HUES64 (cell line): ENCODE measurements around the gene DCUN1D2.

Experiments
- H3K27ac ChIP-seq: 2 replicates; pipeline ENCODE4 v1.7.0; 2013; ENCODE audit warnings: low read depth, low read length, inconsistent platforms
- H3K27me3 ChIP-seq: 2 replicates; pipeline ENCODE4 v1.6.1; 2013; ENCODE audit warnings: mild to moderate bottlenecking, low read length; ENCODE audit not compliant: insufficient read depth
- H3K36me3 ChIP-seq: 2 replicates; pipeline ENCODE4 v1.6.1; 2013; ENCODE audit warnings: mild to moderate bottlenecking, low read length; ENCODE audit not compliant: insufficient read depth
- H3K4me1 ChIP-seq: 2 replicates; pipeline ENCODE4 v1.6.1; 2013; ENCODE audit warnings: mild to moderate bottlenecking, low read length, moderate library complexity; ENCODE audit not compliant: insufficient read depth
- H3K4me3 ChIP-seq: 2 replicates; pipeline ENCODE4 v1.5.1; 2013; ENCODE audit warnings: mild to moderate bottlenecking, low read length, moderate library complexity
- H3K9ac ChIP-seq: 2 replicates; pipeline ENCODE4 v1.6.1; 2013; ENCODE audit warnings: mild to moderate bottlenecking, low read depth, low read length
- H3K9me3 ChIP-seq: 2 replicates; pipeline ENCODE4 v1.6.1; 2013; ENCODE audit warnings: low read depth, low read length; ENCODE audit not compliant: insufficient read depth
- WGBS: fragments of 150-250, 120-280 bp; methylation state at CpG from one replicate; pipeline ENCODE4 v1.1.7; 2013; ENCODE audit warnings: missing lambda C conversion rate; 5-methylcytosine and 5-hydroxymethylcytosine counted together

Gene DCUN1D2

GRCh38 chr13:113514847-113515246 lies 24.3 kb upstream of the DCUN1D2 start:
- Histone ChIP-seq H3K9me3 (no peaks in the 10 kb centered on the region), H3K36me3 (peaks cover 54% of the 10 kb centered on the region), H3K27ac (no peak overlapping the region), H3K4me3 (no peak overlapping the region), H3K4me1 (no peaks in the 10 kb centered on the region), H3K9ac (no peak overlapping the region), H3K27me3 (no peaks in the 10 kb centered on the region)
- WGBS: 95% methylated on average over 5 of the region's 5 CpGs

- H3K4me3 ChIP-seq: no peak overlapping the region
- H3K27me3 ChIP-seq: no peaks in the 10 kb centered on the region
- no peaks in the 10 kb centered on the region for H3K9me3 ChIP-seq
- H3K36me3 ChIP-seq: peaks cover 52% of the 10 kb centered on the region
- no peak overlapping the region for H3K9ac ChIP-seq
- H3K4me1 ChIP-seq: no peaks in the 10 kb centered on the region
- H3K27ac ChIP-seq: no peak overlapping the region
- WGBS: 97% methylated on average over 6 of the region's 8 CpGs
Observed at GRCh38 chr13:113513761-113514160, 23.2 kb upstream of the DCUN1D2 start.

DNA sequence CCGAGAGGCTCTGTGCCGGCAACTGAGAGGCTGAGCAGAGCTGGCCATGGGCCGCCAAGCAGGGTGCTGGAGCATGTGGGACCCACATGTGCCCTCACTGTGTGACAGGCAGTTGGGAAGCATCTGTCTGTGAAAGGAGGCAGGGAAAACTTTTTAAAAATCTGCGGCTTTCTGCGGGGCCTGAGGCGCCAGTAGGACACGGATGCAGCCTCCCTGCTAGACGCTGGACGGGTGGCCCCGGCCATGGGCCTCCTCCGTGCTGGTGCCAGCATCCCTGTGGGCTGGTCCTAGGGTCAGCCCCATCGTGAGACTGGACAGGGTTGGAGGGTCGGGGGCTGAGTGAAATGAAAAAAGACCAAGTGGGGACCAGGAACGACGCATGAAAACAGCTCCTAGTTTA lies 20.9 kb upstream of the DCUN1D2 start:
- Histone ChIP-seq H3K27ac (no peak overlapping the region), H3K4me3 (no peak overlapping the region), H3K4me1 (no peaks in the 10 kb centered on the region), H3K9ac (no peak overlapping the region), H3K27me3 (no peaks in the 10 kb centered on the region), H3K36me3 (peaks cover 52% of the 10 kb centered on the region), H3K9me3 (no peaks in the 10 kb centered on the region)
- 96% methylated on average over 15 of the region's 15 CpGs for WGBS

DNA sequence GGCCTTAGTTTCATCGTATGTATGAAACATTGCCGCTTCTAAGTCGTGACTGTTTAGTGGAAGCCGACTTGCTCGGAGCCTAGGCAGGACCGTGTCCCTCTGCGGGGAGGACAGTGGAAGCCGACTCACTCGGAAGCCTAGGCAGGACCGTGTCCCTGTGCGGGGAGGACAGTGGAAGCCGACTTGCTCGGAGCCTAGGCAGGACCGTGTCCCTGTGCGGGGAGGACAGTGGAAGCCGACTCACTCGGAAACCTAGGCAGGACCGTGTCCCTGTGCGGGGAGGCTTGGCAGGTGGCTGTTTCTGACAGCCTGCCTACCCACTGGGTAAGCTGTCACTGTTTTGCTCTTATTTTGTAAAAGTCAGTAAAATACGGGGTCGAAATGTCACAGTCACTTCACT lies 20.4 kb upstream of the DCUN1D2 start:
- H3K27ac ChIP-seq: no peak overlapping the region
- WGBS: 87% methylated on average over 21 of the region's 21 CpGs
- peaks cover 53% of the 10 kb centered on the region for H3K36me3 ChIP-seq
- no peaks in the 10 kb centered on the region for H3K9me3 ChIP-seq
- H3K27me3 ChIP-seq: no peaks in the 10 kb centered on the region
- no peaks in the 10 kb centered on the region for H3K4me1 ChIP-seq
- H3K4me3 ChIP-seq: no peak overlapping the region
- H3K9ac ChIP-seq: no peak overlapping the region

DNA sequence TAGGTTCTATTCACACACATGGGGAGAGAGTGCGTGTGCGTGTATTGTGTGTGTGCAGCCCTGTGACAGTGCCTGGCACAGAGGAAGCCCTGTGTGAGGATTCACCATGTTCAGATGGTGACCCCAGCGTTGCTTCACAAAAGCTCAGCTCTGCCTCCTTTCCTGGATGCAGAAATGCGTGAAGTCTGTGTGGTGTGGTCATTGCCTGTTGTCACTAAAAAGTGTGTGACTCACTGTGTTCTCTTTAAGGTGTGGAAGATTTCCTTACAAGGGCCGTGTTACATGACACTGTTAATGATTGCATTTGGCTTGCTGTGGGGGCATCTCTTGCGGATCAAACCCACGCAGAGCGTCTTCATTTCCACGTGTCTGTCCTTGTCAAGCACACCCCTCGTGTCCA lies 19.5 kb upstream of the DCUN1D2 start:
- H3K4me1 ChIP-seq: no peaks in the 10 kb centered on the region
- H3K9ac ChIP-seq: no peak overlapping the region
- H3K36me3 ChIP-seq: peaks cover 57% of the 10 kb centered on the region

GRCh38 chr13:113508521-113509254 lies 18.2 kb upstream of the DCUN1D2 start:
- H3K9me3 ChIP-seq: no peaks in the 10 kb centered on the region
- no peaks in the 10 kb centered on the region for H3K27me3 ChIP-seq
- no peak overlapping the region for H3K27ac ChIP-seq
- H3K36me3 ChIP-seq: peaks cover 61% of the 10 kb centered on the region
- H3K9ac ChIP-seq: no peak overlapping the region
- H3K4me1 ChIP-seq: no peaks in the 10 kb centered on the region
- H3K4me3 ChIP-seq: no peak overlapping the region
- 85% methylated on average over 17 of the region's 17 CpGs for WGBS

More for the DNA sequence above, 19.5 kb upstream of the DCUN1D2 start:
- H3K4me3 ChIP-seq: no peak overlapping the region
- no peak overlapping the region for H3K27ac ChIP-seq
- 91% methylated on average over 10 of the region's 10 CpGs for WGBS
- no peaks in the 10 kb centered on the region for H3K9me3 ChIP-seq
- no peaks in the 10 kb centered on the region for H3K27me3 ChIP-seq

DNA sequence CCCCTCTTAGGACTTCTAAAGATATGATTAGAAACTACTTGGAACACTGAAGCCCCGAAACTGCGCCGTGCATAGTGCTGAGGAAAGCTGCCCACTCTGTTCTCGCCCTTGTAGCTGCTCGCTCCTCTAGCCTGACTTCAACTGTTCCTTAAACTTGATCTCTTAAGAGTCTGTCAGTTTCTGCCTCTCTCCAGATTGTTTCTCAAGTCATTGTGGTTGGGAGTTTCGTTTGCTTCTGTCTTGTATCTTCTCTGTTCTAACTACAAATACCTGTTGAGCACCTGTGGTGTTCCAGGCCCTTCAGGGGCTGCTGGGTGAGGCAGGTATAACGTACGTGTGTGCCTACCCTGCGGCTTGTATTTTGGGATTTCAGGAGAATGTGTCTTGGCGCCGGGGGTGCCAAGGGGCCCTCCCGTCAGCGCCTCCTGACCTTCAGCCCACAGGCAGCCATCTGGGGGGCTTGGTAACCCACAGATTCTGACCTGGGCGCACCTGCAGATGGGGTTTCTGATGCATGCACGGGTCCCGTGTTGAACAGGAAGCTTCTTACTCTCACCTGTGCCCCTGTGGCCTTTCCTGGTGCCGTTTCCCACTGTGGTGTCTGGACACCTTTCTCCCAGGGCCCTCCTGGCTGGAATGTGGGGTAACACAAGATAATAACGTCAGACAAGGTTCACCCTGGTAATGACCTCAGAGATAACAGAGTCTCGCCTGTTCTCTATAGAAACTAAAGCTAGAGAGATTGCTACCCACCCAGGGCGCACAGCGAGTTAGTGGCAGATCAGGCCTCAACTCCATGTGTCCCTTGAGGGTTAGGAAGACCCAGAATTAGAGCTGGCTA lies 17.2 kb upstream of the DCUN1D2 start:
- no peak overlapping the region for H3K4me3 ChIP-seq
- H3K27ac ChIP-seq: no peak overlapping the region
- 88% methylated on average over 21 of the region's 21 CpGs for WGBS

GRCh38 chr13:113506871-113507388 lies 16.4 kb upstream of the DCUN1D2 start:
- H3K9ac ChIP-seq: no peak overlapping the region
- H3K36me3 ChIP-seq: peaks cover 68% of the 10 kb centered on the region
- H3K27me3 ChIP-seq: no peaks in the 10 kb centered on the region
- H3K4me1 ChIP-seq: no peaks in the 10 kb centered on the region
- WGBS: 91% methylated on average over 21 of the region's 21 CpGs
- no peak overlapping the region for H3K27ac ChIP-seq
- H3K4me3 ChIP-seq: no peak overlapping the region
- H3K9me3 ChIP-seq: no peaks in the 10 kb centered on the region

More for the DNA sequence above, 17.2 kb upstream of the DCUN1D2 start:
- Histone ChIP-seq H3K36me3 (peaks cover 61% of the 10 kb centered on the region), H3K9me3 (no peaks in the 10 kb centered on the region), H3K4me1 (no peaks in the 10 kb centered on the region), H3K27me3 (no peaks in the 10 kb centered on the region), H3K9ac (no peak overlapping the region)

DNA sequence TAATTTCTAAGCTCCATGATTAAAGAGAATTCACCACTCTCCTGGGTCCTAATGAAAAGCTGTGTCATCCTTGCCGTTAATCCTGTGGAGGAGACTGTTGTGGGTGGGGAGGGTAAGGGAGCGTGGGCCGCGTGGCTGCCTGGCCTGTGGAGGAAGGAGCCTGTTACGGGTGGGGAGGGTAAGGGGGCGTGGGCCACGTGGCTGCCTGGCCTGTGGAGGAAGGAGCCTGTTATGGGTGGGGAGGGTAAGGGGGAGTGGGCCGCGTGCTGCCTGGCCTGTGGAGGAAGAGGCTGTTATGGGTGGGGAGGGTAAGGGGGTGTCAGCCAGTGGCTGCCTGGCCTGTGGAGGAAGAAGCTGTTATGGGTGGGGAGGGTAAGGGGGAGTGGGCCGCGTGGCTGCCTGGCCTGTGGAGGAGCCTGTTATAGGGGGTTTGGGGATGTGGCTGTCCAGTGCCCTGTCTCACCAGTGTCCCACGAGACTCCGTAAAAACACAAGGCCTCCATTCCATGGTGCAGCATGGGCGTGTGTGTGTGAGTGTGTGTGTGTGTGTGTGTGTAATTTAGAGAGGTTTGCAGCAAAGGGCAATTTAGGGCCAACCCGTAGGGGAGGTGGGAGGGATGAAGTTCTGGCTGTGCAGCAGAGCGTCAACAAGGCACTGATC lies 15.6 kb upstream of the DCUN1D2 start:
- Histone ChIP-seq H3K4me1 (no peaks in the 10 kb centered on the region), H3K27ac (no peak overlapping the region), H3K36me3 (peaks cover 70% of the 10 kb centered on the region), H3K4me3 (no peak overlapping the region), H3K9me3 (no peaks in the 10 kb centered on the region), H3K27me3 (no peaks in the 10 kb centered on the region), H3K9ac (no peak overlapping the region)
- 89% methylated on average over 16 of the region's 16 CpGs for WGBS

- H3K4me3 ChIP-seq: no peak overlapping the region
- peaks cover 87% of the 10 kb centered on the region for H3K36me3 ChIP-seq
- 96% methylated on average over 15 of the region's 16 CpGs for WGBS
- H3K4me1 ChIP-seq: no peaks in the 10 kb centered on the region
- no peaks in the 10 kb centered on the region for H3K27me3 ChIP-seq
- H3K9me3 ChIP-seq: no peaks in the 10 kb centered on the region
- no peak overlapping the region for H3K9ac ChIP-seq
- H3K27ac ChIP-seq: no peak overlapping the region
Observed at GRCh38 chr13:113502686-113503085, 12.2 kb upstream of the DCUN1D2 start.
